Stimulated activated naive CD4-positive, alpha-beta T cell (primary cell): ENCODE results near the gene TPRN.
A peak's percentile ranks its signal among the peaks of the same experiment; 100 is the strongest.

Experiments
- DNase-seq, 6 experiments: peaks; one replicate each; lab custom pipeline; 2025; lab: John Stamatoyannopoulos, UW

The TPRN gene

DNA sequence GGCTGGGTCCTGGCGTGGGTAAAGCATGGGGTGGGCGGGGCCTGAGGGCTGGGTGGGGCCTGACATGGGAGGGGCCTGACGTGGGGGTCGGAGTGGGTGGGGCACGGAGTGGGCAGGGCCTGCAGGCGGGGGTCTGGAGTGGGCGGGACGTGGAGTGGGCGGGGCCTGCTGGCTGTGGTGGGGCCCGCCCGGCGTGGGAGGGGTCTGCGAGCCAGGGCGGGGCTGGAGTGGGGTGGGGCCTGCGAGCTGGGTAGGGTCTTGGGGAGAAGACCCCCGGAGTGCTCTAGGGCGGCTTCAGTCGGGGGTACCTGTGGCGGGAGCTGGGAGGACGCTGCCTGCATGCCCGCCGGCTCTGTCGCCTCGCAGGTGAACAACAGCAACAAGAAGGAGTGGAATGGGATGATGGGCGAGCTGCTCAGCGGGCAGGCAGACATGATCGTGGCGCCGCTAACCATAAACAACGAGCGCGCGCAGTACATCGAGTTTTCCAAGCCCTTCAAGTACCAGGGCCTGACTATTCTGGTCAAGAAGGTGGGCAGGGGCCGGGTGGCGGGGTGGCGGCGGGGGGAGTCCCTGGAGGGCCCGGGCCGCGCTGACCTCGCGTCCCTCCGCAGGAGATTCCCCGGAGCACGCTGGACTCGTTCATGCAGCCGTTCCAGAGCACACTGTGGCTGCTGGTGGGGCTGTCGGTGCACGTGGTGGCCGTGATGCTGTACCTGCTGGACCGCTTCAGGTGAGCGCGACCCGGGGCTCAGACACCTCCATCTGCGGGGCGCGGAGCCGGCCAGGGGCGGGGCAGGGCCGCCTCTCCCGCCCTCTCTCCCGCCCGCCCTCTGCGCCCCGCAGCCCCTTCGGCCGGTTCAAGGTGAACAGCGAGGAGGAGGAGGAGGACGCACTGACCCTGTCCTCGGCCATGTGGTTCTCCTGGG, 38.7 kb downstream of the TPRN start:
- DNase-seq = no peak

DNA sequence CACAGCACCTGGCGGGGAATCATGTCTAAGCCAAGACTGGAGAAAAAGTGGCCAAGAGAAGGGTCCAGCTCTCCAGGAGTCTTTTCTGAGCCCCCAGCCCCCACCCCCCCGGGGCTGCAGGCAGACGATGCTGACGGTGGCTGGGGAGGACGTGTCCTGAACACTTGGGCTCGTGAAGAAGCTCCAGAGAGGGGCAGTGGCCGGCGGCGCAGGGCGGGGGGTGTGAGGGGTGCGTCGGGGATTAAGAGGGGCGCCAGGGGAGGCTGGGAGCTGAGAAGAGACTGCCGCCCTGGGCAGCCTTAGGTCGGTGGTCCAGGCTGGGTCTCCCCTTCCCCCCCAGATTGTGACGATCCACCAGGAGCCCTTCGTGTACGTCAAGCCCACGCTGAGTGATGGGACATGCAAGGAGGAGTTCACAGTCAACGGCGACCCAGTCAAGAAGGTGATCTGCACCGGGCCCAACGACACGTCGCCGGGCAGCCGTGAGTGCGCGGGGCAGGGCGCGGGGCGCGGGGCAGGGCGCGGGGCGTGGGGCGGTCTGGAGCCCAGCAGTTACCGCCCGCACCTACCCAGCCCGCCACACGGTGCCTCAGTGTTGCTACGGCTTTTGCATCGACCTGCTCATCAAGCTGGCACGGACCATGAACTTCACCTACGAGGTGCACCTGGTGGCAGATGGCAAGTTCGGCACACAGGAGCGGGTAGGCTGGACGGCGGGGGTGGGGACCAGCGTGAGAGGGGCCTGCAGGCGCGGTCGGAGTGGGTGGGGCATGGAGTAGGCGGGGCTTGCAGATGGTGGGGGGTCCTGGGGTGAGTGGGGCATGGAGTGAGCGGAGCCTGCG, 39.6 kb downstream of the TPRN start:
- DNase-seq = no peak

DNA sequence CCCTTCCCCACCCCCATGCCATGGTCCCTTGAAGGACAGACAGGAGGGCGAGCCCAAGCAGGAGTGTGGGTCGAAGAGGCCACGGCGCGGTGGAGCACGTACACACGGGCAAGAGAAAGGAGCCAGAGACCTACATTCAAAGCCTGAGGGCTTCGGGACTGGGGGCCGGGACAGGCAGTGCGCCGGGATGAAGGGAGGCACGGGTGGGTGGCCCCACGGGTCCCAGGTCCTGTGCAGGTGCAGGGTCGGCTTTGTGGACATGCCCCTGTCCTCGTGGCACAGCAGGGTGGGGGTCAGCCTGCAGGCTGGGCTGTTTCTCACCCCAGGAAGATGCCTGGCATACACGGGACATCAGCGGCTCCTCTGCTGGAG, 40.5 kb downstream of the TPRN start:
- DNase-seq = no peak

DNA sequence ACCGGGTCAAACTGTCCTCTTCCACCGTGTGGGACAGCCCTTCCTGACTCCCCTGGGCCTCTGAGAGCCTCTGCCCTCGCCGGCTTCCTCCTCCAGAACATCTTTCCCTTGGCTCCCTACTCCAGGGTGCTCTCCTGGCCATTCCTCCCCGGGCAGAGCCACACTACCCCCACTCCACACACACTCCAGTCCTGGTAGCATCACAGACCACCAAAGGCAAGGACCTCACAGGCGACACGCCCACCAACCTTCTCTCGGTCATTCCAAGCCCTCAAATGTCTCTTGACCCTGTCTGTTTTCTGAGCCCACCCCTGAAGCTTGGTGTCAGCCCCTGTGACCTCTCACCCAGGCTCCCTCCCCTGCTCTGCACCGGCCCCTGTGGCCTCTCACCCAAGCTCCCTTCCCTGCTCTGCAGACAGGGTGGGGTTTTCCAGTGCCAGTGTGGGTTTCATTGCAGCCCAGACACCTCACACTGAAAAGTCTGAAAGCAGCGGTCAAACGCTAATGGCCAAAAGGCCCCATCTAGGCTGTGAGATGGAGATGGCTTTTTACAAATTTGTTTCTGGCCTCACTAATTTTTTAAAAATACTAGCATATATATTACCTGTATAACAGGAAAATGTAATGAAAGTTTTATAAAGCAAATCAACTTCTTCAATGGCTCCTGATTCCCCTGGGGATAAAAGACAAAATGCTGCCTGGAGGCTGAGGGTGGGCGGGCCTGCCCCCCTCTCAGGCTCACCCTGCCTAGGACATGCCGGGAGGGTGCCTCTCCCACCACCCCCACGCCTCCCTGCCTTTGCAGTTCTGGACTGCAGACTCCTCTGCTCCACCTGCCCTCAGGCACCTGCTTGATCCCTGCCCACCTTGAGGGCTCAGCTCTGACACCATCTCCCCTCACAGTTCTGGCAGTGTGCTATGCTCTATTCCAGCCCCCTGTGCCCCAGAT, 41.2 kb downstream of the TPRN start:
- no peak for DNase-seq

DNA sequence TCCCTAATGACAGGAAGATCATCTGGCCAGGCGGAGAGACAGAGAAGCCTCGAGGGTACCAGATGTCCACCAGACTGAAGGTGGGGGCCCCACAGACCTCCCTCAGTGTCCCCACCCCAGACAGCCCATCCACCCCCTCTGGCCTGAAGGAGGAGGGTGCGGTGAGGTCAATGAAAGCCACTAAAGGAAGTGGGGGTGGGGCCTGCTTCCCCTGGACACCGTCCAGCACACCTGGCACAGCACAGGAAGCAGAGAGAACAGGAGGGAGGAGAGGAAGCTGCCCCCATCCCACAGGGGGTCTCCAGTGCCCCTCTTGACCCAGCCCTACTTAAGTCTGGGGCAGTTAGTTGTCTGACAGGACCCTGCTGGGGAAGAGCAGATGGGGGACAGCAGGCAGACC, 41.9 kb downstream of the TPRN start:
- no peak for DNase-seq

DNA sequence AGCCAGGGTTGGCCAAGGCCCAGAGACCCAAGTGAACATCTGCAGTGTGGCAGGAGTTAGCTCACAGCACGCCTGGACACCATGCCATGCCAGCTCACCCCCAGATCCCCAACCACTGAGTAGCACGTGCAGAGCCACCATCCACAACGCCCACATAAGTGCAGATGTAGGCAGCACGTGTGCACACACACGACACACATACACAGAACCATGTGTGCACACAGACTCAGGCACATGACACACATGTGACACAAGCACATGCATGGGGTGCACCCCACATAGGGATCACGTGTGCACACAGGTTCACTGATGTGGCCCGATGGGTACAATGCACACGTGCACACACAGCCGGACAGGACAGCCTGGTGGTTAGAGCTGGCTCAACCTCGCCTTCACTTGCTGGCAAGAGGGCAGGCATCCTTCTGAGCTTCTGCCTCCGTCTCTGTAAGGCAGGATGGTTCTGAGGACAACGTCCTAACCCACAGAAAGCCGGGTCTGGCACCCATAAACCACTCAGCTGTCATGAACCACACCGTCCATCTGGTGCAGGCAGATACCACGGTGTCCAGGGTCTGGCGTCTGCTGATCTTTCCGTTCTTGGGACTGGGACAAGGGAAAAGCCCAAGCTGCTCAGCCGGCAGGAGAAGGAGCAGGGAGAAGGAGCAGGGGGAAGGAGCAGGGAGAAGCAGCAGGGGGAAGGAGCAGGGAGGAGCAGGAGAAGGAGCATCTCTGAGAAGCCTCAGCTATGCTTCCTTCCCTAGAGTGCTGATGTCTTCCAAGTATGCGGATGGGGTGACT, 42.7 kb downstream of the TPRN start:
- DNase-seq = no peak

DNA sequence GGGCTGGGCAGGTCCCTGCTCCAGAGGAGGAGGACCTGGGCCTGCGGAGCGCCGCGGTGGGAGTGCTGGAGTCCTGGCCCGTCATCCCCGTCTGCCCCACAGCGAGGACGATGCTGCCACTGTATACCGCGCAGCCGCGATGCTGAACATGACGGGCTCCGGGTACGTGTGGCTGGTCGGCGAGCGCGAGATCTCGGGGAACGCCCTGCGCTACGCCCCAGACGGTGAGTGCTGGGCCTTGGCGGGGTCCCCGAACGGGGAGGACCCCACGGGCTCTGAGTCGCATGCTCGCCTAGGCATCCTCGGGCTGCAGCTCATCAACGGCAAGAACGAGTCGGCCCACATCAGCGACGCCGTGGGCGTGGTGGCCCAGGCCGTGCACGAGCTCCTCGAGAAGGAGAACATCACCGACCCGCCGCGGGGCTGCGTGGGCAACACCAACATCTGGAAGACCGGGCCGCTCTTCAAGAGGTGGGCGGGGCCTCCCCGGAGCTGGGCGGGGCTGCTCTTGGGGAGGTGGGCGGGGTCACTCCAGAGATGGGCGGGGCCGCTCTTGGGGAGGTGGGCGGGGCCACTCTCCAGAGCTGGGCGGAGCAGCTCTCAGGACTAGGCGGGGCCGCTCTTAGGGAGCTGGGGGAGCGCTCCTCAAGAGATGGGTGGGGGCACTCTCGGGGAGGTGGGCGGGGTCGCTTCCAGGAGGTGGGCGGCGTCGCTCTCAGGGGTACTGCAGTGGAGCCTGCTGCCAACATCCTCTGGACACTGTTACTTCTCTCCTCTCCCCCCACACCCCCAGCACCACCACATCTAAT, 43.8 kb downstream of the TPRN start:
- DNase-seq = peak; percentile 14 to 57 (median 48)

DNA sequence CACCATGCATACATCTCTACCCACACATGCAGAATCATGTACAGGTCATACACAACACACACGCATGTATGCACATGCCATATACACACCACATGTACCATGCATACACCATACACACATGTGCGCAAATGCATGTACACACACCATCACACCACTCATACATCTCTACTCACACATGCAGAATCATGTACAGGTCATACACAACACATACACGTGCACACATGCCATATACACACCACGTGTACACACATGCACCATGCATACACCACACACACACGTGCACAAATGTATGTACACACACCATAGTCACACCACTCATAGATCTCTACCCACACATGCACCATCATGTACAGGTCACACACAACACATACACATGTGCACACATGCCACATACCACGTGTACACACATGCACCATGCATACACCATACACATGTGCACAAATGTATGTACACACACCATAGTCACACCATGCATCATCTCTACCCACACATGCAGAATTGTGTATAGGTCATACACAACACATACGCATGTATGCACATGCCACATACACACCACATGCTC, 47.6 kb downstream of the TPRN start:
- DNase-seq = no peak

DNA sequence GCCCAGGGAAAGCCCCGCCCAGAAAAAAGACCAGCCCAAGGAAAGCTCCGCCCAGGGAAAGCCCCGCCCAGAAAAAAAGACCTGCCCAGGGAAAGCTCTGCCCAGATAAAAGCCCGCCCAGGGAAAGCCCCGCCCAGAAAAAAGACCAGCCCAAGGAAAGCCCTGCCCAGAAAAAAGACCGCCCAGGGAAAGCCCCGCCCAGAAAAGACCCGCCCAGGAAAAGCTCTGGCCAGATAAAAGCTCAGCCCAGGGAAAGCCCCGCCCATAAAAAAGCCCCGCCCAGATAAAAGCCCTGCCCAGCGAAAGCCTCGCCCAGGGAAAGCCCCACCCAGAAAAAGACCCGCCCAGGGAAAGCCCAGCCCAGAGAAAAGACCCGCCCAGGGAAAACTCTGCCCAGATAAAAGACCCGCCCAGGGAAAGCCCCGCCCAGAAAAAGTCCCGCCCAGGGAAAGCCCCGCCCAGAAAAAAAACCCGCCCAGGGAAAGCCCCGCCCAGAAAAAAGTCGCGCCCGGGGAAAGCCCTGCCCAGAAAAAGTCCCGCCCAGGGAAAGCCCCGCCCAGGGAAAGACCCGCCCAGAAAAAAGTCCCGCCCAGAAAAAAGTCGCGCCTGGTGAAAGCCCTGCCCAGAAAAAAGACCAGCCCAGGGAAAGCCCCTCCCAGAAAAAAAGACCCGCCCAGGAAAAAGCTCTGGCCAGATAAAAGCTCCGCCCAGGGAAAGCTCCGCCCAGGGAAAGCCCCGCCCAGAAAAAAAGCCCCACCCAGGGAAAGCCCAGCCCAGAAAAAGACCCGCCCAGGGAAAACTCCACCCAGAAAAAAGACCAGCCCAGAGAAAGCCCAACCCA, 49.7 kb downstream of the TPRN start:
- DNase-seq = peak in 3 of 6 experiments; percentile 28 to 40 (median 35)

DNA sequence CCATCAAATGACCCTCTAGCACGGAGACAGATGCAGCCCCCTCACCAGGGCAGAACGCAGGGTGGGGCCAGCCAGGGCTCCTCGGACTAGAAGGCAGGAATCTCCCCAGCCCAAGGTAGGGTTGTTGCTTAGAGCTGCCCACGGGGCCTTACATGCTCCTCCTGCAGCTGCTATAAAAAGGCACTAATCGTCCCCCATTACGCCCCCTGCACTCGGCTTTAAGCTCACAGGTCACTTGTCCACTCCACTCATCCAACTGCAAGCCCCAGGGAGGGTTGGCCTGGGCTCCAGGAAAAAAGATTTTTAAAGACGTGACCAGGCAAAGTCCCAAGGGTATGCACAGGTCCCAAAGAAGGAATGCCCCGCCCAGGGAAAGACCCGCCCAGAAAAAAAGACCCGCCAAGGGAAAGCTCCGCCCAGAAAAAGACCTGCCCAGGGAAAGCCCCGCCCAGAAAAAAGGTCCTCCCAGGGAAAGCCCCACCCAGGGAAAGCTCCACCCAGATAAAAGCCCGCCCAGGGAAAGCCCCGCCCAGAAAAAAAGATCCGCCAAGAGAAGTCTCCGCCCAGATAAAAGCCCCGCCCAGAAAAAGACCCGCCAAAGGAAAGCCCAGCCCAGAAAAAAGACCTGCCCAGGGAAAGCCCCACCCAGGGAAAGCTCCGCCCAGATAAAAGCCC, 50.5 kb downstream of the TPRN start:
- no peak for DNase-seq

DNA sequence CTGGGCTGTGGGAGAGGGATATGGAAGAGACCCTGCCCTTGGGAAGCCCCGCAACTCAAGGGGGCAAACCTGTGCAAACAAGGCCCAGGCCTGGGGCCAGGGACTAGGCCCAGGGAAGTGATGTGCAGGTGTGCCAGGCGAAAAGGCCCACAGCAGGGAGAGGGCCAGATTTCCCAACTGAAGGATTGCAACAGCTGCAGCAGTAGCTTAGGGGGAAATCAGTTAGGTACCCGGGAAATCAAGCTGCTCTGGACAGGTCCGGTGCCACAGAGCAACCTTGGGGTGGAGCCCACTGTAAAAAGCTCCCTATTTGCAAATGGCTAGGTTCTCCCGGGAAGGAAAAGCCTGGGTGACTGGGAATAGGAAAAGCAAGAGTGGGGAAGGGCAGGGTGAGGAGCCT, 51.2 kb downstream of the TPRN start:
- DNase-seq = no peak

DNA sequence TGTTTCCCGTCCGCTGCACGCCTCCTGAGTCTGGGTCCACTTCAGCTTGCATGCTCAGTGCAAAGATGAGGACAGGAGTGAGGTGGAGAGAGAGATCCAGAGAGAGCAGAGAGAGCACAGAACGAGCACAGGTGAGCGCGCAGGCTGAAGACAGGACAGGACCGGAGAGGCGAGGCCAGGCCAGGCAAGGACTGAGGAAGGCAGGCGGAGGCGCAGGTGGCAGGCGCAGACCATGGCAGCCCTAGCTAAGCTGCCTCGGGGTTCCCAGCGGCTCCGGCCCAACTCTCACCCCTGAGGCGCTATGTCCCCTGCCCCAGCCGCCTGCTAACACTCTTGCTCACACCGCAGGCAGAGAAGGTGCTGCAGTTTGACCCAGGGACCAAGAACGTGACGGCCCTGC, 51.9 kb downstream of the TPRN start:
- no peak for DNase-seq

DNA sequence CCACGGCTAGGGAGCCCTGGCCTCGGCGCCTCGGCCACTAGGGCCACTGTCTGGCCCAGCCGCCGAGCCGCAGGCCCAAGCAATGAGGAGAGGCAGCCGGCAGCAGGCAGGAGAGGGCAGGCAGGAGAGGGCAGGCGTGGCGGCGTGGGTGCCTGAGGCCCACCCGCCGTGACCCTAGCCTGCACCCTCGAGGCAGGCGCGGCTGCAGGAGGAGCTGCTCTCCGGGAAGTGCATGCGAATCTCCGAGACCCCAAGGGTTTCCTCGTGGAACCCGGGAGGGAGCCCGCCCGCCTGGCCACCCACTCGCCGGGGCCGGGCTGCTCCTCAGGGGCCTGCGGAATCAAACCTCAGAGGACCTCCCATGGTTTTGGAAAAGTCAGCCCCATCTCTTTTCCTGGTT, 52.3 kb downstream of the TPRN start:
- no peak for DNase-seq

DNA sequence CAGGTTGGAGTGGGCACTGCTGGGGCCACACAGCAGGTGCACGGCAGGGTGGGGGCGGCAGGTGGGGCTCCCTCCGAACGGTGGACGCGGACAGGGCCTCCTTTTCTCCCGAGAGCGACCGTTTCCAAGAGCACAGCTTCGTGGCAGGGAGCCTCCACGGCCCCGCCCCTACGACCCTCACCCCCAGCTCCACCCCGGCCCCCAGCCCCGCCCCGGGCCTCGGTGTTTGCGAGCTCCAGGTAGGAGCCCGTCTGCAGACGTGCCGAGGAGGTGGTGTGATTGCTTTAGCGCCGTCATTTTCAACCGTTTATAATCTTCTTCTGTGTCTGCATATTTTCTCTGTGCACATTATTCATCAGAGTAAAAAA, 52.8 kb downstream of the TPRN start:
- no peak for DNase-seq

DNA sequence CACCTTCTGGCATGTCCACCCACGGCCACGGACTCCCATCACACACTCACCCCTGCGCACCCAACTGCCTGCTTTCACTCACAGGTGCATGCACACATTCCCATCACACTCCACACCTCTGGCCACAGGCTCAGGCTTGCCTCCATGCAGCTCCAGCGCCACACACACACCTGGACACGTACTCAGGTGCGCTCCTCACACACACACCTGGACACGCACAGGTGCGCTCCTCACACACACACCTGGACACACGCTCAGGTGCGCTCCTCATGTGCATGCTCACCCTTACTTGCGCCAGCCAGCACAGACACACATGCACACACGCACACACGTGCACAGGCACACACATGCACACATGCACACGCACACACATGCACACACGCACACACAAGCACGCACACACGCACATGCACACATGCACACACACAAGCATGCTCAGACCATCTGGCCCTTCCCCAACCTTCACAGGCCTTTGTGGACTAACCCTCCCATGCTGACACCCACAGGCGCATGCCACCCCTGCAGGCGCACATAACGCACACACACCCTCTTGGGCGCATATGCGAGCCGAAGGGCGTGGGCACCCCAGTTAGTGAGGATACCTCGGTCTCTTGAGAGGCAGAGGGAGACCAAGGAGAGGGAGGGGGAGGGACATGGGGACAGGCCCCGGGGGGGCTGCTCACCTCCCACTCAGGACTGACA, 53.3 kb downstream of the TPRN start:
- DNase-seq = no peak

DNA sequence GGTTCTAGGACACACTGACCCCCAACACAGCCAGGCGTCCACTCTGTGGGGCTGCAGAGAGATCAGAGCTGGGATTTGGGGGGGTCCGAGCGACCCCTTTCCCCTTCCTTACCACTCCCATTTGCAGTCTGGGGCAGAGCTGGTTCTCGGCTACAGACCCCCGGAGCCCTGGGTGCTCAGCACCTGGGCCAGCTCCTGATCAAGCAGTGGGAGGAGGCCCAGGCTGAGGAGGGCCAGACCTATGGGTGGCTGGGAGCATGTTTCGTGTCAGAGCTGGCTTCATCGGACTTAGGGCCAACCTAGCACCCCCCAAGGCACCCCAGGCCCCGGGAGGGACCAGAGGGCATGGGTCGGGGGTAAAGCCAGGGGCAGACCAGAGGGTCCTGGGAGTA, 54.0 kb downstream of the TPRN start:
- DNase-seq = no peak

DNA sequence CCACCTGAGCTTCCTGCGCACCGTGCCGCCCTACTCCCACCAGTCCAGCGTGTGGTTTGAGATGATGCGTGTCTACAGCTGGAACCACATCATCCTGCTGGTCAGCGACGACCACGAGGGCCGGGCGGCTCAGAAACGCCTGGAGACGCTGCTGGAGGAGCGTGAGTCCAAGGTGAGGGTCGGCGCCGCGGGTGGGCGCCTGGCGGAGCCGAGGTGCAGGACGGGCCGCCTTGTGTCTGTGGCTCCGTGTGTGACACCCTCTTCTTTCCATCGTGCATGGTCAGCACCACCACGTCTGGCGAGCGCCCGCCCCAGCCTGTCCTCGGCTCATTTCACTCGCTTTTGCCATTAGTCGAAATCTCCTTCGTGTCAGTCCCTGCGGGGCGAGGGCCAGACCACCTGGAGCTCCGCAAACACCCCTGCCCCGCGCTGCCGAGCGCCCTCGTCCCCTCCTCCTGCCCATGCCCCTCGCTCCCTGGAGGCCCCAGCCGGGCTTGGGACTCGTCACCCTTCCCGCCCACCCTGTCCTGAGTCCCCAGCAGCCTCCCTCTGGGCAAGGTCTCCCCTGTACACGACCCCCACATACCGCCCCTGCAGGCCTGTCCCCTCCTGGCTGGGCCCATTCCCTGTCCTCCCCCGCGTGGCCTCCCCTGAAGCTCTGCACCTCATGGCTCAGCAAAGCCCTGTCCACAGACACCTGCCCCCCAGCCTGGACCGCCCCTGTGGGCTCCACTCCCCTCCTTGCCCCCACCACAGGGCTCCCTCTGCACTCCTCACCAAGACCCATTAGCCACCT, 54.6 kb downstream of the TPRN start:
- DNase-seq = no peak
